Measurements from ENCODE around the gene SYNGAP1. TPM values are rescaled to one million over a fixed set of nuclear protein-coding genes. Genes with fewer than 3 reads are reported as not detected.

The SYNGAP1 gene
- total and polyA plus RNA-seq, 9 of the 15 experiments (the other 6 are each of a cell fraction or from before 2014, with no cell fraction given): 0.01 to 22.8 (median 3.2) TPM

- Histone ChIP-seq H3K4me2 (ENCODE audit: insufficient read depth, low read length) (peak overlapping the region; percentile 39; the same call in 1 of the 2 replicates), H3K27ac (ENCODE audit: extremely low read depth, low read depth, low read length) (no peak overlapping the region), H3K4me3 (no peak overlapping the region), H3K36me3 (ENCODE audit: control insufficient read depth, insufficient read depth, low read length) (no peaks in the 10 kb centered on the region), H3K9ac (ENCODE audit: insufficient read depth in 1 of 2, low read depth in 2 of 2, low read length in 2 of 2) (peak overlapping the region; percentile 0 to 54; a peak in 1 of 4 replicates), H4K20me1 (replicated peaks; ENCODE audit: control insufficient read depth, insufficient read depth, low read length) (no peaks in the 10 kb centered on the region), H3K79me2 (ENCODE audit: control insufficient read depth, insufficient read depth, low read length) (no peaks in the 10 kb centered on the region), H3K9me1 (ENCODE audit: control insufficient read depth, insufficient read depth, low read length) (no peaks in the 10 kb centered on the region), H3K9me3 (replicated peaks; ENCODE audit: control insufficient read depth, insufficient read depth, low read depth, low read length) (no peaks in the 10 kb centered on the region), H2AFZ (ENCODE audit: low read depth, low read length) (peak overlapping the region; percentile 69), H3K27me3 (ENCODE audit: control insufficient read depth in 2 of 2, insufficient read depth in 2 of 2, low read length in 2 of 2) (no peaks in the 10 kb centered on the region), H3K4me1 (replicated peaks in 1 of 2; ENCODE audit: control insufficient read depth in 2 of 2, insufficient read depth in 2 of 2, low read length in 2 of 2) (peaks cover 7 to 18% of the 10 kb centered on the region in 2 experiments; a peak in 4 of 5 replicates)
- no TSS peak for BruUV-seq (replicated peaks)
- ChIA-PET POLR2A (interaction anchor here (1.5 kb wide), 1 partner anchor 38 kb away, joined by 4 read pairs; no protein-coding TSS in a partner anchor), CTCF (ENCODE audit: low intra/inter-chr PET ratio) (no interaction called here)
- in situ Hi-C loops (cut with MboI): no loop called here
- 7% methylated on average over 7 of the region's 7 CpGs for WGBS (ENCODE audit: insufficient coverage, low coverage, missing lambda C conversion rate)
- DNase-seq (ENCODE audit: extremely low read depth in 1 of 4, low spot score in 3 of 4): peak in 1 of 4 experiments; percentile 44
- intact Hi-C loops (cut with micrococcal nuclease): no loop called here
- no peak; the same call in 2 of the 3 replicates for ATAC-seq
- FAIRE-seq: no peak
- TF ChIP-seq CTBP1 (IDR thresholded peaks at IDR 0.05; ENCODE audit: borderline replicate concordance) (no peak; the same call in 1 of the 2 replicates), NRF1 (conservative IDR thresholded peaks at IDR 0.05 in 1 of 2, IDR thresholded peaks at IDR 0.05 in 1 of 2) (no peak), FOXJ2 (tag; IDR thresholded peaks at IDR 0.05) (no peak), TRIM24 (IDR thresholded peaks at IDR 0.05) (0 out of 4 replicates have a peak, but pooled peaks of 1 of the 2 experiments have one; percentile 8), ZBTB17 (CRISPR knock-in tag; IDR thresholded peaks at IDR 0.05) (no peak), PHB (CRISPR knock-in tag; IDR thresholded peaks at IDR 0.05) (no peak), RB1 (IDR thresholded peaks at IDR 0.05; ENCODE audit: low read depth) (no peak), GABPB1 (CRISPR knock-in tag; IDR thresholded peaks at IDR 0.05) (no peak), ZNF212 (CRISPR knock-in tag; IDR thresholded peaks at IDR 0.05) (no peak), MAX (CRISPR knock-in tag; IDR thresholded peaks at IDR 0.05) (no peak), ZFX (CRISPR knock-in tag; IDR thresholded peaks at IDR 0.05) (no peak), GMEB1 (CRISPR knock-in tag; IDR thresholded peaks at IDR 0.05) (no peak), ZBTB1 (CRISPR knock-in tag; IDR thresholded peaks at IDR 0.05; ENCODE audit: borderline replicate concordance, low read depth) (no peak), HDGF (IDR thresholded peaks at IDR 0.05) (no peak), C11orf30 (IDR thresholded peaks at IDR 0.05; ENCODE audit: low read depth) (no peak), TEAD4 (IDR thresholded peaks at IDR 0.05; ENCODE audit: low read length) (peak; percentile 49; the same call in 1 of the 2 replicates), TEAD4 (CRISPR knock-in tag; IDR thresholded peaks at IDR 0.05; ENCODE audit: borderline replicate concordance) (no peak), RBM17 (IDR thresholded peaks at IDR 0.05; ENCODE audit: borderline replicate concordance, low read depth, low read length) (no peak), ZEB2 (IDR thresholded peaks at IDR 0.05) (no peak), ZNF830 (CRISPR knock-in tag; IDR thresholded peaks at IDR 0.05) (no peak), CBFA2T2 (conservative IDR thresholded peaks at IDR 0.05) (peak; percentile 58; the same call in 1 of the 2 replicates), MXI1 (IDR thresholded peaks at IDR 0.05; ENCODE audit: low read depth, low read length) (no peak), CHD2 (IDR thresholded peaks at IDR 0.05; ENCODE audit: low read depth, low read length) (no peak), DDX20 (tag; IDR thresholded peaks at IDR 0.05; ENCODE audit: low read depth) (no peak)
- TF ChIP-seq, protein P1, sequence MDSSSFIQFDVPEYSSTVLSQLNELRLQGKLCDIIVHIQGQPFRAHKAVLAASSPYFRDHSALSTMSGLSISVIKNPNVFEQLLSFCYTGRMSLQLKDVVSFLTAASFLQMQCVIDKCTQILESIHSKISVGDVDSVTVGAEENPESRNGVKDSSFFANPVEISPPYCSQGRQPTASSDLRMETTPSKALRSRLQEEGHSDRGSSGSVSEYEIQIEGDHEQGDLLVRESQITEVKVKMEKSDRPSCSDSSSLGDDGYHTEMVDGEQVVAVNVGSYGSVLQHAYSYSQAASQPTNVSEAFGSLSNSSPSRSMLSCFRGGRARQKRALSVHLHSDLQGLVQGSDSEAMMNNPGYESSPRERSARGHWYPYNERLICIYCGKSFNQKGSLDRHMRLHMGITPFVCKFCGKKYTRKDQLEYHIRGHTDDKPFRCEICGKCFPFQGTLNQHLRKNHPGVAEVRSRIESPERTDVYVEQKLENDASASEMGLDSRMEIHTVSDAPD (CRISPR knock-in tag; IDR thresholded peaks at IDR 0.05): no peak
These were observed 68.5 kb downstream of the SYNGAP1 start for GRCh38 chr6:33488339-33488738.
